Thyroid gland (tissue), 4 donors: Measurements from ENCODE around the gene ADAMTS17. TPM values are rescaled to one million over a fixed set of nuclear protein-coding genes. Genes with fewer than 3 reads are reported as not detected.

Source experiments
- DNase-seq, 2 donors: peaks; one replicate each; pipeline ENCODE4 v3.0.0-alpha.2; 2019
- H3K27ac ChIP-seq, 3 donors: fragments of 200-600 bp; sonication (generic); 1 replicate in 2 of 3; 2 replicates in 1 of 3; pipeline ENCODE4 v1.5.1; 2016 to 2019; ENCODE audit warnings: mild to moderate bottlenecking in 1 of 3, moderate library complexity in 1 of 3
- H3K27me3 ChIP-seq: fragments of 200-600 bp; sonication (generic); one replicate; pipeline ENCODE4 v1.5.1; 2019
- H3K36me3 ChIP-seq, 2 donors: fragments of 200-600 bp; sonication (generic); one replicate each; pipeline ENCODE4 v1.5.1; 2016 to 2019
- H3K4me1 ChIP-seq, 2 donors: fragments of 200-600 bp; sonication (generic); one replicate each; pipeline ENCODE4 v1.5.1; 2017 to 2019
- H3K4me3 ChIP-seq, 3 donors: fragments of 200-600 bp; sonication (generic); replicated peaks in 1 of 3; 1 replicate in 2 of 3; 2 replicates in 1 of 3; pipeline ENCODE4 v1.5.1; 2016; ENCODE audit warnings: mild to moderate bottlenecking in 1 of 3
- H3K9me3 ChIP-seq: fragments of 200-600 bp; sonication (generic); one replicate; pipeline ENCODE4 v1.5.1; 2017
- POLR2A ChIP-seq, 2 donors: fragments of 450-650 bp; IDR thresholded peaks; one replicate each; pipeline ENCODE4 v1.6.1; 2017; ENCODE audit warnings: antibody characterized with exemption in 2 of 2, mild to moderate bottlenecking in 2 of 2, moderate library complexity in 1 of 2
- WGBS, 2 donors: methylation state at CpG; one replicate each; pipeline ENCODE4 v1.1.5; 2017; 5-methylcytosine and 5-hydroxymethylcytosine counted together
- intact Hi-C: fragments of 100-400 bp; cut with DNase I; formaldehyde crosslinking; loops from one replicate; pipeline ENCODE4 v1.15.1; 2023
- total RNA-seq, 4 donors: library from RNA; depleted of rRNA; stranded (reverse); fragments of >200 nt; gene quantifications; one replicate each; pipeline ENCODE4 v1.2.3, GENCODE V29; 2016
- TF ChIP-seq, protein P1 (sequence below), 6 experiments: fragments of 200-600 bp in 3 of 6; fragments of 450-650 bp in 3 of 6; sonication (generic) in 3 of 6; IDR thresholded peaks; one replicate each; pipeline ENCODE4 v1.5.1; 2016 to 2019; ENCODE audit warnings: antibody characterized with exemption in 6 of 6, mild to moderate bottlenecking in 2 of 6, inconsistent platforms in 1 of 6, moderate library complexity in 1 of 6

The ADAMTS17 gene
- total RNA-seq, 4 donors from 2014 or later: 3.5 to 667 (median 5.3) TPM

GRCh38 chr15:100373942-100374341 is 32.2 kb upstream of the ADAMTS17 start:
- no peaks in the 10 kb centered on the region for H3K4me1 ChIP-seq
- 17 to 18% methylated on average over 7 to 8 of the region's 8 CpGs for WGBS, 2 donors

DNA sequence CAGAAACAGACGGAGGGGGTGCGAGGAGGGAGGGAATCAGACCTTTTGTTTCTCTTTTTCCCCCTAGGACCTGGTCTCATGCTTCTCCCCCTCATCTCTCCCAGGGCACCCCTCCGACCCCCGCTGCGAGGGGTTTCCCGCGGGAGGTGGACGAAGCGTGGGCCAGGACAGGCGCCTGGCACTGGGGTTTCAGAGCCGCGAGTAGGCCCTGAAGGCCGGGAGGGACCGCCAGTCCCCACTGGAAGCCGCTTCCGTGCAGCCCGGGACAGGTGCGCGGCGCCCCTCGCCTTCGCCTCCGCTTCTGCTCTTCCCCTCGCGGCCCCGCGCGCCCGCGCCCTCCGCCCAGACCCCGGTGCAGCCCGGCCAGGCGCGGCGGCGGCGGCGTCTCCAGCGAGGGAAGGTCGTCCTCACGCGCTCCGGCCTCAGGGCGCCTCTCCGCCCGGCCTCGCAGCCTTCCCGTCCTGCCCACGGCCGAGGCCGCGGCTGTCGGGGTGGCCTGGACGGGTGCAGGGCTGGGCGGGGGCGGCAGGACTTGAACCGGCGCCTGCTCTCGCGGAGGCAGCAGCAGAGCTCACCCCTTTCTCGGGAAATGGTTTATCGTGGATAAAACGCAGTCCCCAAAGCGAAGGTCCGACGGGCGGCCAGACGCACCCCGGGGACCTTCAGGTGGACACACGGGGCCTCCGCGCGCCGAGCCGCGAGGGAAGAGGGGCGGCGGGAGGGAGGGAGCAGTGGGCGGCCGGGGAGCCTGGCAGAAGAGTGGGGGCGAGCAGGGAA is 31.5 kb upstream of the ADAMTS17 start:
- no peak for TF ChIP-seq POLR2A (IDR thresholded peaks at IDR 0.05)
- TF ChIP-seq, protein P1, sequence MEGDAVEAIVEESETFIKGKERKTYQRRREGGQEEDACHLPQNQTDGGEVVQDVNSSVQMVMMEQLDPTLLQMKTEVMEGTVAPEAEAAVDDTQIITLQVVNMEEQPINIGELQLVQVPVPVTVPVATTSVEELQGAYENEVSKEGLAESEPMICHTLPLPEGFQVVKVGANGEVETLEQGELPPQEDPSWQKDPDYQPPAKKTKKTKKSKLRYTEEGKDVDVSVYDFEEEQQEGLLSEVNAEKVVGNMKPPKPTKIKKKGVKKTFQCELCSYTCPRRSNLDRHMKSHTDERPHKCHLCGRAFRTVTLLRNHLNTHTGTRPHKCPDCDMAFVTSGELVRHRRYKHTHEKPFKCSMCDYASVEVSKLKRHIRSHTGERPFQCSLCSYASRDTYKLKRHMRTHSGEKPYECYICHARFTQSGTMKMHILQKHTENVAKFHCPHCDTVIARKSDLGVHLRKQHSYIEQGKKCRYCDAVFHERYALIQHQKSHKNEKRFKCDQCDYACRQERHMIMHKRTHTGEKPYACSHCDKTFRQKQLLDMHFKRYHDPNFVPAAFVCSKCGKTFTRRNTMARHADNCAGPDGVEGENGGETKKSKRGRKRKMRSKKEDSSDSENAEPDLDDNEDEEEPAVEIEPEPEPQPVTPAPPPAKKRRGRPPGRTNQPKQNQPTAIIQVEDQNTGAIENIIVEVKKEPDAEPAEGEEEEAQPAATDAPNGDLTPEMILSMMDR (IDR thresholded peaks at IDR 0.05): no peak
- WGBS, 2 donors: 4 to 5% methylated on average over 24 to 30 of the region's 82 CpGs

More at GRCh38 chr15:100373942-100374341, 32.2 kb upstream of the ADAMTS17 start:
- Histone ChIP-seq H3K36me3 (no peaks in the 10 kb centered on the region), H3K27ac (no peak overlapping the region), H3K9me3 (no peaks in the 10 kb centered on the region), H3K4me3 (no peak overlapping the region), H3K27me3 (no peaks in the 10 kb centered on the region)
- DNase-seq: no peak
- TF ChIP-seq, protein P1 (IDR thresholded peaks at IDR 0.05): no peak
- TF ChIP-seq POLR2A (IDR thresholded peaks at IDR 0.05): no peak
- intact Hi-C loops: no loop called here

DNA sequence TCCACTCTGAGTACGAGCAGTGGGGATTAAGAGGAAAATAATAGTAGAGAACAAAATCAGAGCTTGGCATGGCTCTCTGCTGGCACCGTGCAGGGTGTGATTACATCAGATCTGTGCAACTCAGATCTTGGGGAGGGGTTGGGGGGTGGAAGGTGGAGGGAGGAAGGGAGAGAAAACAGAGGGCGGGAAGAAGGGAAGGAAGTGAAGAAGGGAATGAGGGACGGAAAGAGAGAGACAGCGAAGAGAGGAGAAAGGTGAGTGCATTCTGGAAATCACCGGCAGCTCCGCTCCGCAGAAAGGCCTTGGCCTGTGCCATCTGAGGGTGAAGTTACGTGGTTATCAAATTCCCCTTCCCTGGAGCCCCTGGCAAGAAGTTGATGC is 31.0 kb upstream of the ADAMTS17 start:
- DNase-seq: no peak
- Histone ChIP-seq H3K36me3 (no peaks in the 10 kb centered on the region), H3K27me3 (no peaks in the 10 kb centered on the region), H3K4me1 (no peaks in the 10 kb centered on the region), H3K4me3 (peak overlapping the region in 1 of 3 donors; percentile 3), H3K27ac (no peak overlapping the region), H3K9me3 (no peaks in the 10 kb centered on the region)
- intact Hi-C loops: no loop called here
- 36 to 39% methylated on average over 9 of the region's 9 CpGs for whole genome bisulfite sequencing, 2 donors
- TF ChIP-seq, protein P1 (IDR thresholded peaks at IDR 0.05): no peak
- no peak for TF ChIP-seq POLR2A (IDR thresholded peaks at IDR 0.05)

More for the DNA sequence above, 31.5 kb upstream of the ADAMTS17 start:
- no peak overlapping the region for H3K27ac ChIP-seq
- peak overlapping the region in 1 of 3 donors; percentile 3 for H3K4me3 ChIP-seq
- no peak for DNase-seq
- H3K36me3 ChIP-seq: no peaks in the 10 kb centered on the region
- no peaks in the 10 kb centered on the region for H3K9me3 ChIP-seq
- H3K27me3 ChIP-seq: no peaks in the 10 kb centered on the region
- H3K4me1 ChIP-seq: no peaks in the 10 kb centered on the region
- intact Hi-C loops: no loop called here

GRCh38 chr15:100355342-100355741 is 13.6 kb upstream of the ADAMTS17 start:
- Histone ChIP-seq H3K9me3 (no peaks in the 10 kb centered on the region), H3K27ac (no peak overlapping the region), H3K27me3 (no peaks in the 10 kb centered on the region), H3K4me3 (no peak overlapping the region), H3K4me1 (peaks cover 6% of the 10 kb centered on the region in 2 donors), H3K36me3 (no peaks in the 10 kb centered on the region)
- intact Hi-C loops: no loop called here
- peak; percentile 33 to 43 for DNase-seq
- TF ChIP-seq, protein P1 (IDR thresholded peaks at IDR 0.05): no peak
- no peak for TF ChIP-seq POLR2A (IDR thresholded peaks at IDR 0.05)
- 27 to 32% methylated on average over 2 of the region's 2 CpGs for WGBS, 2 donors

DNA sequence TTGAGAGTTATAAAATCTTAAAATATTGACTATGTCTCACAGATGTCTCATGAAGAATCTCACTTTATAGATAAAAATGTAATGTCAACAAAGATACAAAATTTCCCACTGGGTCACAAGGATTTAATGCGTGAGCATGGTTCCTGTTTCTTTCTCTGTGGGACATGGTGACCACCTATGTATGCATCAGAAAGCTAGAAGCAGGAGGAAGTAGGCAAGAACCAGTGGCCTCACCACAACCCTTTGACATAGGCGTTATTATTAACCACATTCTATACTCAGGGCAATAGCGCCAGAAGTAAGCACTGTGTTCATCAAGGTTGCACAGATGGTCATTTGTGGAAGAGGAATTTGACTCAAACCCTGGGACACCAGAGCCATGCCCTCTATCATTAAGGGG is 11.7 kb upstream of the ADAMTS17 start:
- 88 to 95% methylated on average over 3 of the region's 3 CpGs for WGBS, 2 donors
- no peaks in the 10 kb centered on the region for H3K36me3 ChIP-seq
- H3K4me3 ChIP-seq: no peak overlapping the region
- no peak overlapping the region for H3K27ac ChIP-seq
- no peak for DNase-seq
- intact Hi-C loops: no loop called here
- no peaks in the 10 kb centered on the region for H3K27me3 ChIP-seq
- H3K4me1 ChIP-seq: peaks cover 10 to 12% of the 10 kb centered on the region in 2 donors
- no peaks in the 10 kb centered on the region for H3K9me3 ChIP-seq
- no peak for TF ChIP-seq POLR2A (IDR thresholded peaks at IDR 0.05)
- TF ChIP-seq, protein P1 (IDR thresholded peaks at IDR 0.05): no peak
